ENCODE data around the gene LEKR1. TPM values are rescaled to one million over a fixed set of nuclear protein-coding genes. Genes with fewer than 3 reads are reported as not detected.

LEKR1 gene
- total and polyA plus RNA-seq, 2 of the 13 experiments (the other 11 are each of a cell fraction or from before 2014, with no cell fraction given) = 0.49 to 1.5 TPM

GRCh38 chr3:156812521-156813335 is 13.4 kb upstream of the LEKR1 start (continued):
- peak; percentile 78; the same call in 1 of the 2 replicates for TF ChIP-seq IKZF5 (CRISPR knock-in tag; IDR thresholded peaks at IDR 0.05)
- TF ChIP-seq SSRP1 (CRISPR knock-in tag; IDR thresholded peaks at IDR 0.05) = no peak
- peak; percentile 35; the same call in 1 of the 2 replicates for TF ChIP-seq ZBTB20 (CRISPR knock-in tag; IDR thresholded peaks at IDR 0.05; ENCODE audit: borderline replicate concordance, low read depth)
- peak; percentile 87 for TF ChIP-seq GATAD2A (CRISPR knock-in tag; IDR thresholded peaks at IDR 0.05)
- TF ChIP-seq STAT5B (CRISPR knock-in tag; IDR thresholded peaks at IDR 0.05) = no peak
- peak; percentile 70; the same call in 1 of the 2 replicates for TF ChIP-seq KAT8 (CRISPR knock-in tag; IDR thresholded peaks at IDR 0.05)
- peak; percentile 55; the same call in 1 of the 2 replicates for TF ChIP-seq MEIS2 (CRISPR knock-in tag; IDR thresholded peaks at IDR 0.05)
- TF ChIP-seq ZFP37 (CRISPR knock-in tag; IDR thresholded peaks at IDR 0.05; ENCODE audit: borderline replicate concordance) = 0 out of 2 replicates have a peak, but pooled peaks have one; percentile 45
- 0 out of 2 replicates have a peak, but pooled peaks have one; percentile 24 for TF ChIP-seq STAT6 (CRISPR knock-in tag; IDR thresholded peaks at IDR 0.05; ENCODE audit: borderline replicate concordance)
- peak; percentile 38; the same call in 1 of the 2 replicates for TF ChIP-seq ZNF441 (CRISPR knock-in tag; IDR thresholded peaks at IDR 0.05; ENCODE audit: borderline replicate concordance)
- TF ChIP-seq FOXA1 (IDR thresholded peaks at IDR 0.05) = no peak
- TF ChIP-seq FOXA1 (CRISPR knock-in tag; IDR thresholded peaks at IDR 0.05) = peak; percentile 87
- TF ChIP-seq GMEB1 (CRISPR knock-in tag; IDR thresholded peaks at IDR 0.05; ENCODE audit: borderline replicate concordance) = no peak
- peak; percentile 90 for TF ChIP-seq ELF3 (CRISPR knock-in tag; IDR thresholded peaks at IDR 0.05)
- TF ChIP-seq MXI1 (IDR thresholded peaks at IDR 0.05; ENCODE audit: borderline replicate concordance, low read depth, low read length) = peak; percentile 31; the same call in 1 of the 3 replicates
- peak; percentile 38; the same call in 1 of the 2 replicates for TF ChIP-seq NR2C2 (CRISPR knock-in tag; IDR thresholded peaks at IDR 0.05; ENCODE audit: borderline replicate concordance)
- peak; percentile 75 for TF ChIP-seq HDAC1 (CRISPR knock-in tag; IDR thresholded peaks at IDR 0.05)
- TF ChIP-seq NCOA2 (CRISPR knock-in tag; IDR thresholded peaks at IDR 0.05) = peak; percentile 47
- TF ChIP-seq CREBL2 (CRISPR knock-in tag; IDR thresholded peaks at IDR 0.05; ENCODE audit: borderline replicate concordance) = no peak
- peak; percentile 94 for TF ChIP-seq JUN (CRISPR knock-in tag; IDR thresholded peaks at IDR 0.05)
- peak; percentile 9; the same call in 1 of the 2 replicates for TF ChIP-seq SMC3 (IDR thresholded peaks at IDR 0.05; ENCODE audit: low read length)
- TF ChIP-seq HOXA3 (CRISPR knock-in tag; IDR thresholded peaks at IDR 0.05) = peak; percentile 73; the same call in 1 of the 2 replicates
- peak in 1 of 2 experiments; percentile 78; a peak in 2 of 4 replicates for TF ChIP-seq ATF4 (CRISPR knock-in tag; IDR thresholded peaks at IDR 0.05)
- no peak for TF ChIP-seq ZNF878 (CRISPR knock-in tag; IDR thresholded peaks at IDR 0.05)
